Breast epithelium (tissue), 4 donors: Measurements from ENCODE around the gene HES5. TPM values are rescaled to one million over a fixed set of nuclear protein-coding genes. Genes with fewer than 3 reads are reported as not detected.

Experiments
- DNase-seq, 2 donors: peaks; one replicate each; pipeline ENCODE4 v3.0.0-alpha.2; 2019; ENCODE audit warnings: low spot score in 2 of 2
- H3K27ac ChIP-seq, 2 donors: fragments of 200-600 bp; sonication (generic) in 1 of 2; one replicate each; pipeline ENCODE4 v1.5.1; 2016 to 2019; ENCODE audit warnings: mild to moderate bottlenecking in 1 of 2
- H3K27me3 ChIP-seq, 2 donors: fragments of 200-600 bp; sonication (generic) in 1 of 2; one replicate each; pipeline versions ENCODE4 v1.5.1 to v1.6.0; 2017 to 2019; ENCODE audit warnings: control low read depth in 1 of 2, mild to moderate bottlenecking in 1 of 2
- H3K36me3 ChIP-seq: fragments of 200-600 bp; one replicate; pipeline ENCODE4 v1.5.1; 2019
- H3K4me1 ChIP-seq, 2 donors: fragments of 200-600 bp; sonication (generic); one replicate each; pipeline ENCODE4 v1.5.1; 2016 to 2019; ENCODE audit warnings: control low read depth in 1 of 2
- H3K4me3 ChIP-seq, 3 donors: fragments of 200-600 bp; sonication (generic); 1 replicate in 2 of 3; 2 replicates in 1 of 3; pipeline ENCODE4 v1.5.1; 2016 to 2019; ENCODE audit warnings: mild to moderate bottlenecking in 3 of 3, moderate library complexity in 2 of 3
- H3K9me3 ChIP-seq, 2 donors: fragments of 200-600 bp; sonication (generic) in 1 of 2; one replicate each; pipeline ENCODE4 v1.5.1; 2016 to 2019; ENCODE audit warnings: control low read depth in 1 of 2
- POLR2A ChIP-seq: fragments of 450-650 bp; IDR thresholded peaks from one replicate; pipeline ENCODE4 v1.6.1; 2016; ENCODE audit warnings: antibody characterized with exemption, mild to moderate bottlenecking, moderate library complexity
- POLR2AphosphoS5 ChIP-seq, 3 donors: sonication (generic); formaldehyde crosslinking; IDR thresholded peaks; one replicate each; pipeline ENCODE4 v1.6.1; 2017; ENCODE audit warnings: antibody characterized with exemption in 3 of 3
- intact Hi-C: fragments of 100-400 bp; cut with DNase I; formaldehyde crosslinking; loops from one replicate; pipeline ENCODE4 v1.15.1; 2023; ENCODE audit warnings: low total_unique reads
- total RNA-seq, 3 donors: library from RNA; depleted of rRNA; stranded (reverse); fragments of >200 nt; gene quantifications; one replicate each; pipeline ENCODE4 v1.1.0, GENCODE V29; 2016
- TF ChIP-seq, protein P1 (sequence below), 3 donors: fragments of 450-650 bp; IDR thresholded peaks; one replicate each; pipeline ENCODE4 v1.5.1; 2016 to 2017; ENCODE audit warnings: antibody characterized with exemption in 3 of 3, mild to moderate bottlenecking in 3 of 3, moderate library complexity in 3 of 3

Gene HES5
- total RNA-seq, 3 donors from 2014 or later, result not detected

DNA sequence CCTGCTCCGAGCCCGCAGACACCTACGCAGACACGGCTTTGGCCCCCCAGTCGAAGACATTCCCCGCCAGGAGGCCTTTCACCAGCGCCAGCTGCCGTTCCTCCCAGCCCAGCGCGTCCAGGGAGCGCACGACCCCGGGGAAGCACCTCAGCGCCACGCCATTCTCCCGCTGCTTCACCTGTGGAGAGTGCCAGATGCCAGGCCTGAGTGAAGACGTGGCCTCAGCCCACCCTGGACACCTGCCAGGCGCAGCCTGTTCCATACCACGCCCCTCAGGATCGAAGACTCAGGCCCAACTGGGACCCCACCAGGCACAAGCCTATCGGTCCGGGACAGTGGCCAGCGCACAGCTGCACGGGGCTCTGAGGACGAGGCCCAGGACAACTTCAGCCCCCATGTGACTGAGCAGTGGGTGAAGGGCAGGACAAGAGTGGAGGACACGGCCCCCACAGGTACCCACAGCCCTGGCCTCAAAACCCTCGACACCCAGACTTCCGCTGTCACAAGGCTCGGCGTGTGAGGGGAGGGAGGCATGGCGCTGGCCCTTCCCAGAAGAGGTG lies 17.1 kb downstream of the HES5 start:
- H3K27ac ChIP-seq, result no peak overlapping the region
- no peaks in the 10 kb centered on the region for H3K27me3 ChIP-seq
- H3K36me3 ChIP-seq, result peaks cover 21% of the 10 kb centered on the region
- no peak overlapping the region for H3K4me3 ChIP-seq
- intact Hi-C loops, result no loop called here
- no peaks in the 10 kb centered on the region for H3K9me3 ChIP-seq
- DNase-seq, result no peak
- TF ChIP-seq POLR2AphosphoS5 (IDR thresholded peaks at IDR 0.05), result no peak
- TF ChIP-seq, protein P1, sequence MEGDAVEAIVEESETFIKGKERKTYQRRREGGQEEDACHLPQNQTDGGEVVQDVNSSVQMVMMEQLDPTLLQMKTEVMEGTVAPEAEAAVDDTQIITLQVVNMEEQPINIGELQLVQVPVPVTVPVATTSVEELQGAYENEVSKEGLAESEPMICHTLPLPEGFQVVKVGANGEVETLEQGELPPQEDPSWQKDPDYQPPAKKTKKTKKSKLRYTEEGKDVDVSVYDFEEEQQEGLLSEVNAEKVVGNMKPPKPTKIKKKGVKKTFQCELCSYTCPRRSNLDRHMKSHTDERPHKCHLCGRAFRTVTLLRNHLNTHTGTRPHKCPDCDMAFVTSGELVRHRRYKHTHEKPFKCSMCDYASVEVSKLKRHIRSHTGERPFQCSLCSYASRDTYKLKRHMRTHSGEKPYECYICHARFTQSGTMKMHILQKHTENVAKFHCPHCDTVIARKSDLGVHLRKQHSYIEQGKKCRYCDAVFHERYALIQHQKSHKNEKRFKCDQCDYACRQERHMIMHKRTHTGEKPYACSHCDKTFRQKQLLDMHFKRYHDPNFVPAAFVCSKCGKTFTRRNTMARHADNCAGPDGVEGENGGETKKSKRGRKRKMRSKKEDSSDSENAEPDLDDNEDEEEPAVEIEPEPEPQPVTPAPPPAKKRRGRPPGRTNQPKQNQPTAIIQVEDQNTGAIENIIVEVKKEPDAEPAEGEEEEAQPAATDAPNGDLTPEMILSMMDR (IDR thresholded peaks at IDR 0.05), result no peak
- no peak for TF ChIP-seq POLR2A
- no peaks in the 10 kb centered on the region for H3K4me1 ChIP-seq

DNA sequence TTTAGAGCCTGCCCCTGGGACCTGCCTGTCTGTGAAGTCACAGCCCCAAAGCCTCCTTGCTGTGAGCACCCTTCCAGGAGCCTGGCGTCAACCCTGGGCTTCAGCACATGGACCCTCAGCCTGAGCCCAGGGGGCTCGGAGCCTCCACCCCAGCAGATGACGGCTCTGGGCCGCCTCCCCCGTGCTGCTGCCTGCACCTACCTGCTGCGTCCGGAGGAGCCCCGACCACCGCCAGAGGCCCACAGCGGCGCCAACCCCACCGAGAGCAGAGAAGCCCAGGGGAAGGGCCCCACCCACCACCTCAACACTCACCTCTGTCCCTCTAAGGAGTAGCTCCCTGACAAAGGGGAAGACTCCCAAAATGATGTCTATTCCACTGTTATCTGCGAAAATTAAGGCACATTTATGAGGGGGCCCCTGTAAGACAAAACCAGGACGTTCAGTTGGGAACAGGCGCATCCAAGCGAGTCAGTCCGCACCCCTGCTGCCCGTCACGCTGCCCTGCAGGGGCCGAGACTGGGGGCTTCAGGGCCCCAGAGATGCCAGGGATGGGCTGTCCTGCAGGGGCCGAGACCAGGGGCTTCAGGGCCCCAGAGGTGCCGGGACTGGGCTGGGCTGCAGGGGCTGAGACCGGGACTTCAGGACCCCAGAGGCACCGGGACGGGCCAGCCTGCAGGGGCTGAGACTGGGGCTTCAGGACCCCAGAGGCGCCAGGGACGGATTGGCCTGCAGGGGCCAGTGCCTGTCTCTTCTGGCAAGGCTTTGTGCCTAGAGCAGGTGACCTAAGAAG lies 19.5 kb downstream of the HES5 start:
- Histone ChIP-seq H3K4me1 (no peaks in the 10 kb centered on the region), H3K36me3 (peaks cover 13% of the 10 kb centered on the region), H3K27me3 (no peaks in the 10 kb centered on the region), H3K4me3 (no peak overlapping the region), H3K27ac (no peak overlapping the region), H3K9me3 (no peaks in the 10 kb centered on the region)
- no peak for DNase-seq
- intact Hi-C loops, result no loop called here
- TF ChIP-seq, protein P1 (IDR thresholded peaks at IDR 0.05), result no peak
- no peak for TF ChIP-seq POLR2A
- TF ChIP-seq POLR2AphosphoS5 (IDR thresholded peaks at IDR 0.05), result no peak

DNA sequence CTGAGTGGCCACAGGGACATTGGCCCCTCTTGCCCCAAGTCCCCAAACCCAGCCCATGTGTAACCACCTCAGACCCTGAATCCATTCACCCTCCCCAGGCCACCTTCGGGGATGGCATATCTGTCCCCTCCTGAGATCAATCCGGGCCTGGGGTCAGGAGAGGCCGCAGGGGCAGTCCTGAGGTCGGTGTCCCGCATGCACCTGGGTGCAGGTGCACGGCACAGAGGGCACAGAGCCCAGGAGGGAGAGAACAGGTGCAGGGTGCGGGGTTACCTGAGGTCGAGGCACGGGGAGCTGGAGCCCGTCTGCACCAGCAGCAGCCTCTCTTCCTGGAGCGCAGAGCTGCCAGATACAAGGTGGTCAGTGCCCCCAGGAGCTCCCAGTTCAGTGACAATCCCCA lies 20.5 kb downstream of the HES5 start:
- Histone ChIP-seq H3K4me3 (no peak overlapping the region), H3K9me3 (no peaks in the 10 kb centered on the region), H3K36me3 (peaks cover 13% of the 10 kb centered on the region), H3K4me1 (no peaks in the 10 kb centered on the region), H3K27me3 (peaks cover 0 to 3% of the 10 kb centered on the region in 2 donors), H3K27ac (no peak overlapping the region)
- intact Hi-C loops, result no loop called here
- DNase-seq, result no peak
- TF ChIP-seq, protein P1 (IDR thresholded peaks at IDR 0.05), result no peak
- no peak for TF ChIP-seq POLR2A
- TF ChIP-seq POLR2AphosphoS5 (IDR thresholded peaks at IDR 0.05), result no peak

DNA sequence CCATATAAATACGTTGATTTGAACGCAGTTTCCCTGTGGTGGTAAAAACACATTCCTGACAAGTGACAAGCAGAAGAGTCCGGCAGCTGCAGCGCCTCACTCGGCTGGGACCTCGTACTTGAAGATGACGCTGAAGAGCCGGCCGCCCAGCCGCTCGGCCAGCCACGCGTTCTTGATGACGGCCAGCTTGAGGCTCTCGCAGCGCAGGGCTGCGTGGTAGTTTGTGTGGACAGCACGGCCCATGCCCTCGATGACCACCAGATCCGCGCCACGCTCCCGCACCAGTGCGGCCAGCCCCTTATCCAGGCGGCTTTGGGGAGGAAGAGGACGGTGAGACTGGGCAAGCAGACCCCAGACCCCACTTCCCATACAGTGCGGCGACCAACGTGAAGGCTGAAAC lies 21.3 kb downstream of the HES5 start:
- no peak overlapping the region for H3K4me3 ChIP-seq
- peaks cover 0 to 10% of the 10 kb centered on the region in 2 donors for H3K27me3 ChIP-seq
- TF ChIP-seq POLR2AphosphoS5 (IDR thresholded peaks at IDR 0.05) (no peak), POLR2A (no peak)
- TF ChIP-seq, protein P1 (IDR thresholded peaks at IDR 0.05), result no peak
- peaks cover 9% of the 10 kb centered on the region for H3K36me3 ChIP-seq
- intact Hi-C loops, result no loop called here
- H3K9me3 ChIP-seq, result no peaks in the 10 kb centered on the region
- no peak for DNase-seq
- no peaks in the 10 kb centered on the region for H3K4me1 ChIP-seq
- H3K27ac ChIP-seq, result no peak overlapping the region

DNA sequence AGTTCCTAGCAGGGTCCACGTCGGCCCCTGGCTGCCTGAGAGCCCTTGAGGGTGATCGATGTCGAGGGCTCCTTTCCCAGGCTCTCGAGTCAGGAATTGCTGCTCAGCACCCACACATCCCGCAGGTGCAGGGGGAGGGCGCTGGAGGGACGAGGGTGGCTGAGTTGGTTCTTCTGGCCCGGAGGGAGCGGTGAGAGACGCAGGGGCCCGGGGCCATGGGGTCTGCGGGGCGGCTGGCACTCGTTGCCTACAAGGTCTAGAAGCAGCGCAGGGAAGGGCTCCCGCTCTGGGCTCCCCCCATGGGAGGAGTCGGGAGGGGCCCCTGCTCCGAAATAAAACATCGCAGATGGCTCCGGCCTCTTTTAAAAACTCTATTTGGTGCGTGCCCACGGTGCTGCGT lies 21.9 kb downstream of the HES5 start:
- peaks cover 0 to 15% of the 10 kb centered on the region in 2 donors for H3K27me3 ChIP-seq
- TF ChIP-seq POLR2AphosphoS5 (IDR thresholded peaks at IDR 0.05), result no peak
- no peak for TF ChIP-seq POLR2A
- TF ChIP-seq, protein P1 (IDR thresholded peaks at IDR 0.05), result no peak
- intact Hi-C loops, result no loop called here
- DNase-seq, result no peak
- H3K27ac ChIP-seq, result no peak overlapping the region
- no peaks in the 10 kb centered on the region for H3K9me3 ChIP-seq
- H3K4me1 ChIP-seq, result no peaks in the 10 kb centered on the region
- no peak overlapping the region for H3K4me3 ChIP-seq
- H3K36me3 ChIP-seq, result peaks cover 4% of the 10 kb centered on the region
